Skeletal muscle tissue (tissue), 4 donors: ENCODE data around the gene PCDHAC1. TPM values are rescaled to one million over a fixed set of nuclear protein-coding genes. Genes with fewer than 3 reads are reported as not detected.
A peak's percentile ranks its signal among the peaks of the same experiment; 100 is the strongest.
"Not testable (repeated sequence)": the region's sequence is repeated elsewhere in the genome, so short reads cannot be mapped to it uniquely, and the experiment has no call there.

Experiments
- H3K27ac ChIP-seq: one replicate; pipeline ENCODE4 v1.7.0; 2013; ENCODE audit warnings: mild to moderate bottlenecking, low read depth, low read length, inconsistent platforms
- H3K27me3 ChIP-seq, 3 donors: one replicate each; pipeline ENCODE4 v1.7.0; 2013; ENCODE audit warnings: low read length in 3 of 3; ENCODE audit not compliant: control insufficient read depth in 3 of 3, insufficient read depth in 3 of 3
- H3K36me3 ChIP-seq, 3 donors: one replicate each; pipeline ENCODE4 v1.7.0; 2013; ENCODE audit warnings: low read length in 3 of 3; ENCODE audit not compliant: control insufficient read depth in 3 of 3, insufficient read depth in 3 of 3
- H3K4me1 ChIP-seq, 3 donors: one replicate each; pipeline ENCODE4 v1.7.0; 2013; ENCODE audit warnings: low read length in 3 of 3, mild to moderate bottlenecking in 3 of 3; ENCODE audit not compliant: control insufficient read depth in 3 of 3, insufficient read depth in 3 of 3
- H3K4me3 ChIP-seq, 3 donors: one replicate each; pipeline ENCODE4 v1.7.0; 2013; ENCODE audit warnings: low read length in 3 of 3
- H3K9ac ChIP-seq, 3 donors: one replicate each; pipeline ENCODE4 v1.7.0; 2013; ENCODE audit warnings: low read length in 3 of 3, mild to moderate bottlenecking in 3 of 3, moderate library complexity in 2 of 3, low read depth in 1 of 3
- H3K9me3 ChIP-seq, 3 donors: one replicate each; pipeline ENCODE4 v1.7.0; 2013; ENCODE audit warnings: low read length in 3 of 3; ENCODE audit not compliant: control insufficient read depth in 3 of 3
- total RNA-seq: library from RNA; depleted of rRNA; stranded (reverse); fragments of >200 nt; gene quantifications from one replicate; pipeline ENCODE4 v1.2.3, GENCODE V29; 2014
- donor health status: Osteomylitis.

Gene PCDHAC1, protein sequence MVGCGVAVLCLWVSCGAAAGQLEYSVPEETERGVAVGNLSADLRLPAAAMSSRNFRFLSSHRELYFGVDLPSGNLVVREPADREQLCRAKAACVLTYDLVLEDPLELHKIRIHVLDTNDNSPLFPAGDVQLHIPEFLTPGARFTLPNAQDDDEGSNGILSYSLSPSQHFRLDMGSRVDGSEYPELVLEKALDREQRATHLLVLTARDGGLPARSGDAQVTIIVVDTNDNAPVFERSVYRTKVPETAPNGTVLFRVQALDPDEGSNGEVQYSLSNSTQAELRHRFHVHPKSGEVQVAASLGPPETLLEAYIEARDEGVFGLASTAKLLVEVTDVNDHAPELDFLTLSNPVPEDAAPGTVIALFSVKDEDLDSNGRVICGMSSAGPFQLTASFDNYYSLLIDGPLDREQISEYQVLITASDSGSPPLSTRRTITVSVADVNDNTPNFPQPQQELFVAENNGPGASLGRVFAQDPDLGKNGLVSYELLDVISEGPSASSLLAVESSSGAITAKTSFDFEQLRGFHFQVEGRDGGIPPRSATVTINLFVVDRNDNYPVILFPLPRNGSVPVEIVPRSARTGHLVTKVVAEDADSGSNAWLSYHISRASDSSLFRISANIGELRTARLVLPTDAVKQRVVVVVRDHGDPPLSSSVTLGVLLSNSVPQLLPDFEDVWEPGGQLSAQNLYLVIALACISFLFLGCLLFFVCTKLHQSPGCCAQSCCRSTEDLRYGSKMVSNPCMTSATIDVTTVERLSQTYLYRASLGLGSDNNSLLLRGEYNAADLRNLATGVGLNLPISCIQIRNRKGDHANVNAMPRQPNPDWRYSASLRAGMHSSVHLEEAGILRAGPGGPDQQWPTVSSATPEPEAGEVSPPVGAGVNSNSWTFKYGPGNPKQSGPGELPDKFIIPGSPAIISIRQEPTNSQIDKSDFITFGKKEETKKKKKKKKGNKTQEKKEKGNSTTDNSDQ
- 0.52 TPM for total RNA-seq

- H3K27ac ChIP-seq: no peak within 1 kb of the TSS
- H3K9ac ChIP-seq: no peak within 1 kb of the TSS
- peaks cover 9 to 10% (median 10%) of the 10 kb centered on the region in 3 donors for H3K4me1 ChIP-seq
- peak within 1 kb of the TSS; percentile 50 to 69 (median 61) for H3K4me3 ChIP-seq
- H3K36me3 ChIP-seq: no peaks in the 10 kb centered on the region
- H3K27me3 ChIP-seq: peaks cover 27 to 38% (median 36%) of the 10 kb centered on the region in 3 donors
- H3K9me3 ChIP-seq: peaks cover 0 to 5% (median 4%) of the 10 kb centered on the region in 3 donors
These were observed at the start of gene PCDHAC1 for GRCh38 chr5:140925806-140926442. TSS of gene PCDHAC1 (plus strand) at chr5:140926299. CDS start at chr5:140926893, 594 bp downstream.

DNA sequence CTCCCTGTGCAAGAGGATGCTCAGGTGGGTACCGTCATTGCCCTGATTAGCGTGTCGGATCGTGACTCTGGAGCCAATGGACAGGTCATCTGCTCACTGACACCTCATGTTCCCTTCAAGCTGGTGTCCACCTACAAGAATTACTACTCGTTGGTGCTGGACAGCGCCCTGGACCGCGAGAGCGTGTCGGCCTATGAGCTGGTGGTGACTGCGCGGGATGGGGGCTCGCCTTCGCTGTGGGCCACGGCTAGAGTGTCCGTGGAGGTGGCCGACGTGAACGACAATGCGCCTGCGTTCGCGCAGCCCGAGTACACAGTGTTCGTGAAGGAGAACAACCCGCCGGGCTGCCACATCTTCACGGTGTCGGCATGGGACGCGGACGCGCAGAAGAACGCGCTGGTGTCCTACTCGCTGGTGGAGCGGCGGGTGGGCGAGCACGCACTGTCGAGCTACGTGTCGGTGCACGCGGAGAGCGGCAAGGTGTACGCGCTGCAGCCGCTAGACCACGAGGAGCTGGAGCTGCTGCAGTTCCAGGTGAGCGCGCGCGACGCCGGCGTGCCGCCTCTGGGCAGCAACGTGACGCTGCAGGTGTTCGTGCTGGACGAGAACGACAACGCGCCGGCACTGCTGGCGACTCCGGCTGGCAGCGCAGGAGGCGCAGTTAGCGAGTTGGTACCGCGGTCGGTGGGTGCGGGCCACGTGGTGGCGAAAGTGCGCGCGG, 49.4 kb upstream of the PCDHAC1 start:
- H3K9me3 ChIP-seq, H3K4me3 ChIP-seq, H3K27ac ChIP-seq, H3K4me1 ChIP-seq, H3K9ac ChIP-seq, H3K27me3 ChIP-seq, H3K36me3 ChIP-seq: not testable (repeated sequence)

- Histone ChIP-seq H3K27me3 (peaks cover 0 to 13% (median 10%) of the 10 kb centered on the region in 3 donors), H3K4me3 (no peak overlapping the region), H3K4me1 (no peaks in the 10 kb centered on the region), H3K27ac (no peak overlapping the region), H3K36me3 (no peaks in the 10 kb centered on the region), H3K9me3 (peaks cover 5 to 6% (median 5%) of the 10 kb centered on the region in 3 donors), H3K9ac (no peak overlapping the region)
These were observed 48.9 kb upstream of the PCDHAC1 start for GRCh38 chr5:140877262-140877581.

DNA sequence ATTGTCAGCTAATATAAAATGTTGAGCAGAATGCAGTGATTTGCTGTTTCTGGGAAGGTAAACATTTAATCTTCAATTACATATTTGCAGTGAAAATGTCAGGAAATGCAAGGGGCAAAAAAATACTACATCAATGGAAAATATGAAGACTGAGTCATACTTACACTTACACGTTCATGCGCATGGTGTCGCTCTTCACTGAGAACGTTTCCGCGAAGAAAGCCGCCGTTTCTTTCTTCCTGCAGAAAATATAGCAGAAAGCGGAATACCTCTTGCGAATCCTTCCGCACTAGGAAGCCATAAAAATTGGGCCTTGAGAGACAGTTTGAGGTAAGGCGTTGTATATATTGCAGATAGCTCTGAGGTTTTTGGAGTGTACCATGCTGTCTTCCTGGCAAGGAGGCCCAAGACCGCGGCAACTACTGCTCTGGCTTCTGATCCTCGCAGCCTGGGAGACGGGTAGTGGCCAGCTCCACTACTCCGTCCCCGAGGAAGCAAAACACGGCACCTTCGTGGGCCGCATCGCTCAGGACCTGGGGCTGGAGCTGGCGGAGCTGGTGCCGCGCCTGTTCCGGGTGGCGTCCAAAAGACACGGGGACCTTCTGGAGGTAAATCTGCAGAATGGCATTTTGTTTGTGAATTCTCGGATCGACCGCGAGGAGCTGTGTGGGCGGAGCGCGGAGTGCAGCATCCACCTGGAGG, 44.1 kb upstream of the PCDHAC1 start, which contains the start of gene PCDHA13:
Gene PCDHA13, plus strand, starts transcription at position 236 of the 702 bp plus-strand sequence. Its CDS starts 145 bp downstream, at position 381.
- Histone ChIP-seq H3K9ac (no peak within 1 kb of the TSS), H3K36me3 (no peaks in the 10 kb centered on the region), H3K4me1 (no peaks in the 10 kb centered on the region), H3K27me3 (peaks cover 0 to 13% (median 4%) of the 10 kb centered on the region in 3 donors), H3K27ac (no peak within 1 kb of the TSS), H3K9me3 (peaks cover 0 to 7% (median 0%) of the 10 kb centered on the region in 3 donors), H3K4me3 (no peak within 1 kb of the TSS)

DNA sequence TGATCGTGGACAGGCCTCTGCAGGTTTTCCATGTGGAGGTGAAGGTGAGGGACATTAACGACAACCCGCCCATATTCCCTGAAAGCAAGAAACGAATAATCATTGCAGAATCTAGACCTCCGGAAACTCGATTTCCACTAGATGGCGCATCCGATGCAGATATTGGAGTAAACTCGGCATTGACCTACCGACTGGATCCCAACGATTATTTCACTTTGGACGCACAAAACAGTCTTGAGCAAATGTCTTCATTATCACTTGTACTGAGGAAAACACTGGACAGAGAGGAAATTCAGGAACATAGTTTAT, 43.6 kb upstream of the PCDHAC1 start:
- H3K27me3 ChIP-seq: peaks cover 0 to 8% (median 4%) of the 10 kb centered on the region in 3 donors
- H3K36me3 ChIP-seq: no peaks in the 10 kb centered on the region
- H3K4me3 ChIP-seq: no peak overlapping the region
- no peak overlapping the region for H3K9ac ChIP-seq
- no peak overlapping the region for H3K27ac ChIP-seq
- no peaks in the 10 kb centered on the region for H3K4me1 ChIP-seq
- H3K9me3 ChIP-seq: peaks cover 0 to 7% (median 0%) of the 10 kb centered on the region in 3 donors

DNA sequence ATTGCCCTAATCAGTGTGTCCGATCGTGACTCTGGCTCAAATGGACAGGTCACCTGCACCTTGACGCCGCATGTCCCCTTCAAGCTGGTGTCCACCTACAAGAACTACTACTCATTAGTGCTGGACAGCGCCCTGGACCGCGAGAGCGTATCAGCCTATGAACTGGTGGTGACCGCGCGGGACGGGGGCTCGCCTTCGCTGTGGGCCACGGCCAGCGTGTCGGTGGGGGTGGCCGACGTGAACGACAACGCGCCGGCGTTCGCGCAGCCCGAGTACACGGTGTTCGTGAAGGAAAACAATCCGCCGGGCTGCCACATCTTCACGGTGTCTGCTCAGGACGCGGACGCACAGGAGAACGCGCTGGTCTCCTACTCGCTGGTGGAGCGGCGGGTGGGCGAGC, 42.7 kb upstream of the PCDHAC1 start:
- H3K36me3 ChIP-seq: no peaks in the 10 kb centered on the region
- H3K9ac ChIP-seq: no peak overlapping the region
- H3K4me3 ChIP-seq: no peak overlapping the region
- H3K27me3 ChIP-seq: peaks cover 0 to 7% (median 4%) of the 10 kb centered on the region in 3 donors
- no peaks in the 10 kb centered on the region for H3K4me1 ChIP-seq
- no peak overlapping the region for H3K27ac ChIP-seq
- H3K9me3 ChIP-seq: peaks cover 0 to 7% (median 0%) of the 10 kb centered on the region in 3 donors

DNA sequence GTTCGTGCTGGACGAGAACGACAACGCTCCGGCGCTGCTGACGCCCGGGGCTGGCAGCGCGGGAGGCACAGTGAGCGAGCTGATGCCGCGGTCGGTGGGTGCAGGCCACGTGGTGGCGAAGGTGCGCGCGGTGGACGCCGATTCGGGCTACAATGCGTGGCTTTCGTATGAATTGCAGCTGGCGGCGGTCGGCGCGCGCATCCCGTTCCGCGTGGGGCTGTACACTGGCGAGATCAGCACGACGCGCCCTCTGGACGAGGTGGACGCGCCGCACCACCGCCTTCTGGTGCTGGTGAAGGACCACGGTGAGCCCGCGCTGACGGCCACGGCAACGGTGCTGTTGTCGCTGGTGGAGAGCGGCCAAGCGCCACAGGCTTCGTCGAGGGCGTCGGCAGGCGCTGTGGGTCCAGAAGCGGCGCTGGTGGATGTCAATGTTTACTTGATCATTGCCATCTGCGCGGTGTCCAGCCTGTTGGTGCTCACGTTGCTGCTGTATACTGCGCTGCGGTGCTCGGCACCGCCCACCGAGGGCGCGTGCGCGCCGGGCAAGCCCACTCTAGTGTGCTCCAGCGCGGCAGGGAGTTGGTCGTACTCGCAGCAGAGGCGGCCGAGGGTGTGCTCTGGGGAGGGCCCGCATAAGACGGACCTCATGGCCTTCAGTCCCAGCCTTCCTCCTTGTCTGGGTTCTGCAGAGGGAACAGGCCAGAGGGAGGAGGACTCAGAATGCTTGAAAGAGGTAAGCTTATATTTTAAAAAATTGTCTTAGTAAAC, 42.0 kb upstream of the PCDHAC1 start:
- no peak overlapping the region for H3K4me3 ChIP-seq
- H3K9me3 ChIP-seq: peaks cover 0 to 7% (median 0%) of the 10 kb centered on the region in 3 donors
- no peak overlapping the region for H3K27ac ChIP-seq
- H3K4me1 ChIP-seq: no peaks in the 10 kb centered on the region
- no peak overlapping the region for H3K9ac ChIP-seq
- H3K27me3 ChIP-seq: peaks cover 0 to 7% (median 4%) of the 10 kb centered on the region in 3 donors
- no peaks in the 10 kb centered on the region for H3K36me3 ChIP-seq

DNA sequence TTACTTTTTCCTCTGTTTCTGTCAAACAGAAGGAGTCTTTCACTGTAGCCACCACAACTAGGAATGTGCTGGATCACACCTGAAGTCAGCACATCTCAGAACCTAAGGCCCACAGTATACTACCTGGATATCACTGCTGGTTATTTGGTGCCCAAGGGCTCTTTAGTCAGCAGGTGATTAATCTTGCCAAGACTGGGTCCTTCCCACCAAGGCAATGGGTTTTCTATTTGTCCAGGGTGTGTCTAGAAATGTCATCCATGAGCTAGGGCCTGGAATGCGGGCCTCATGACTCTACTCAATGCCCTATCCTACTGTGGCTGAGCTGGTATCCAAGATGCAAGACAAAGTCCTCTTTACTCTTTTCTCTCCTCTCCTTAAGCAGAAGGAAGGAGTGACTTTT, 9.8 kb upstream of the PCDHAC1 start:
- Histone ChIP-seq H3K9ac (no peak overlapping the region), H3K4me3 (no peak overlapping the region), H3K27me3 (no peaks in the 10 kb centered on the region), H3K4me1 (no peaks in the 10 kb centered on the region), H3K9me3 (peaks cover 0 to 3% (median 0%) of the 10 kb centered on the region in 3 donors), H3K36me3 (no peaks in the 10 kb centered on the region), H3K27ac (no peak overlapping the region)
